GM08714 (cell line): ENCODE data around the gene ICAM3.

Experiments used
- H3K4me3 ChIP-seq: fragments of 200-500 bp; sonication (Bioruptor generic); 2 replicates; pipeline ENCODE4 v1.5.1; 2014; ENCODE audit warnings: mild to moderate bottlenecking, low read length, inconsistent platforms
- ZNF274 ChIP-seq: IDR thresholded peaks from 2 replicates; pipeline ENCODE4 v1.6.1; 2012; ENCODE audit warnings: mild to moderate bottlenecking, low read depth, low read length

Gene ICAM3

GRCh38 chr19:10284960-10285278 lies 54.5 kb downstream of the ICAM3 start:
- TF ChIP-seq ZNF274: no peak
- H3K4me3 ChIP-seq: no peak overlapping the region

- no peak overlapping the region for H3K4me3 ChIP-seq
- TF ChIP-seq ZNF274: no peak
Measured at GRCh38 chr19:10284065-10284959, 55.1 kb downstream of the ICAM3 start.
